Activated gamma-delta T cell (primary cell): ENCODE measurements around the gene MIER3.
A peak's percentile ranks its signal among the peaks of the same experiment; 100 is the strongest.

ENCODE experiments used
- DNase-seq: peaks from one replicate; lab custom pipeline; 2025; lab: John Stamatoyannopoulos, UW

MIER3 gene

GRCh38 chr5:56959326-56959725, 7.4 kb upstream of the MIER3 start:
- DNase-seq = no peak

GRCh38 chr5:56958595-56958994, 6.7 kb upstream of the MIER3 start:
- no peak for DNase-seq

- DNase-seq = no peak
Observed at GRCh38 chr5:56954262-56954661, 2.3 kb upstream of the MIER3 start.

GRCh38 chr5:56951126-56951945, 587 bp downstream of the MIER3 start:
- DNase-seq = peak; percentile 16

- DNase-seq = peak; percentile 11
Observed at GRCh38 chr5:56950626-56951125, 1.2 kb downstream of the MIER3 start.

- DNase-seq = no peak
Observed at GRCh38 chr5:56947052-56947451, 4.9 kb downstream of the MIER3 start.

- no peak for DNase-seq
Observed at GRCh38 chr5:56941981-56942380, 9.9 kb downstream of the MIER3 start.

GRCh38 chr5:56938858-56939257, 13.1 kb downstream of the MIER3 start:
- no peak for DNase-seq

- no peak for DNase-seq
Observed at GRCh38 chr5:56934325-56934724, 17.6 kb downstream of the MIER3 start.

GRCh38 chr5:56922922-56923321, 29.0 kb downstream of the MIER3 start:
- no peak for DNase-seq

GRCh38 chr5:56919942-56920662, 31.8 kb downstream of the MIER3 start:
- DNase-seq = no peak

- DNase-seq = no peak
Observed at GRCh38 chr5:56918054-56918453, 33.9 kb downstream of the MIER3 start.

GRCh38 chr5:56917534-56917933, 34.4 kb downstream of the MIER3 start:
- DNase-seq = no peak

GRCh38 chr5:56914678-56915077, 37.2 kb downstream of the MIER3 start:
- DNase-seq = no peak

- no peak for DNase-seq
Observed at GRCh38 chr5:56913766-56914165, 38.2 kb downstream of the MIER3 start.

- DNase-seq = peak; percentile 11
Observed at GRCh38 chr5:56910210-56910965, 41.5 kb downstream of the MIER3 start.

GRCh38 chr5:56909294-56910209, 42.4 kb downstream of the MIER3 start, which contains the start of gene SETD9:
SETD9 (plus strand) TSS chr5:56909596; CDS start chr5:56909646, 50 bp downstream.
- DNase-seq = peak; percentile 78

GRCh38 chr5:56908942-56909293, 43.0 kb downstream of the MIER3 start:
- no peak for DNase-seq

GRCh38 chr5:56900858-56901578, 50.9 kb downstream of the MIER3 start:
- DNase-seq = no peak

GRCh38 chr5:56900395-56900794, 51.5 kb downstream of the MIER3 start:
- DNase-seq = no peak

- DNase-seq = no peak
Observed at GRCh38 chr5:56898213-56898612, 53.7 kb downstream of the MIER3 start.
